Measurements from ENCODE around the gene CCNY. TPM values are rescaled to one million over a fixed set of nuclear protein-coding genes. Genes with fewer than 3 reads are reported as not detected.
"Not testable (repeated sequence)": the region's sequence is repeated elsewhere in the genome, so short reads cannot be mapped to it uniquely, and the experiment has no call there.

The CCNY gene
- total RNA-seq, 1 experiment from 2014 or later, result 59.1 TPM

- Mint-ChIP-seq H3K9me3 (ENCODE audit: low read depth, unreplicated experiment) (peaks cover 5% of the 10 kb centered on the region), H3K4me3 (ENCODE audit: low read depth, unreplicated experiment) (no peak overlapping the region), H3K27me3 (ENCODE audit: unreplicated experiment) (no peaks in the 10 kb centered on the region), H3K4me1 (ENCODE audit: low read depth, unreplicated experiment) (peaks cover 15% of the 10 kb centered on the region), H3K36me3 (ENCODE audit: insufficient read depth, unreplicated experiment) (peaks cover 5% of the 10 kb centered on the region), H3K27ac (ENCODE audit: unreplicated experiment) (no peak overlapping the region)
- no peak for DNase-seq
- intact Hi-C loops (cut with micrococcal nuclease; ENCODE audit: unreplicated experiment), result no loop called here
- CTCF ChIA-PET, result no interaction called here
- BruUV-seq (replicated peaks), result no TSS peak
- no peak for TF ChIP-seq CTCF (IDR thresholded peaks at IDR 0.05; ENCODE audit: unreplicated experiment)
These were observed 200.5 kb downstream of the CCNY start for GRCh38 chr10:35536789-35537188.

DNA sequence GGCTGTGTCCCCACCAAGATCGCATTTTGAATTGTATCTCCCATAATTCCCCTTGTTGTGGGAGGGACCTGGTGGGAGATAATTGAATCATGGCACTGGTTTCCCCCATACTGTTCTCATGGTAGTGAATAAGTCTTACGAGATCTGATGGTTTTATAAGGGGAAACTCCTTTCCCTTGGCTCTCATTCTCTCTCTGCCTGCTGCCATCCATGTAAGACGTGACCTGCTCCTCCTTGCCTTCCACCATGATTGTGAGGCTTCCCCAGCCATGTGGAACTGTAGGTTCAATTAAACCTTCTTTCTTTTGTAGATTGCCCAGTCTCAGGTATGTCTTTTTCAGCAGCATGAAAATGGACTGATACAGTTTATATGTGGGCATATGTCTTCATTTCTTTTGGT, 201.6 kb downstream of the CCNY start:
- H3K27me3 Mint-ChIP-seq (ENCODE audit: unreplicated experiment); BruUV-seq (replicated peaks); H3K4me3 Mint-ChIP-seq (ENCODE audit: low read depth, unreplicated experiment); CTCF ChIA-PET; H3K27ac Mint-ChIP-seq (ENCODE audit: unreplicated experiment); DNase-seq; H3K36me3 Mint-ChIP-seq (ENCODE audit: insufficient read depth, unreplicated experiment); intact Hi-C loops (cut with micrococcal nuclease; ENCODE audit: unreplicated experiment); H3K9me3 Mint-ChIP-seq (ENCODE audit: low read depth, unreplicated experiment): not testable (repeated sequence)
- peaks cover 21% of the 10 kb centered on the region for H3K4me1 Mint-ChIP-seq (ENCODE audit: low read depth, unreplicated experiment)

GRCh38 chr10:35540296-35541164, 204.2 kb downstream of the CCNY start:
- no peaks in the 10 kb centered on the region for H3K27me3 Mint-ChIP-seq (ENCODE audit: unreplicated experiment)
- CTCF ChIA-PET, result no interaction called here
- DNase-seq, result no peak
- no peak overlapping the region for H3K4me3 Mint-ChIP-seq (ENCODE audit: low read depth, unreplicated experiment)
- peaks cover 4% of the 10 kb centered on the region for H3K36me3 Mint-ChIP-seq (ENCODE audit: insufficient read depth, unreplicated experiment)
- no peak for TF ChIP-seq CTCF (IDR thresholded peaks at IDR 0.05; ENCODE audit: unreplicated experiment)
- no TSS peak for BruUV-seq (replicated peaks)
- no peak overlapping the region for H3K27ac Mint-ChIP-seq (ENCODE audit: unreplicated experiment)
- intact Hi-C loops (cut with micrococcal nuclease; ENCODE audit: unreplicated experiment), result no loop called here
- H3K4me1 Mint-ChIP-seq (ENCODE audit: low read depth, unreplicated experiment), result peaks cover 24% of the 10 kb centered on the region
- peaks cover 5% of the 10 kb centered on the region for H3K9me3 Mint-ChIP-seq (ENCODE audit: low read depth, unreplicated experiment)

DNA sequence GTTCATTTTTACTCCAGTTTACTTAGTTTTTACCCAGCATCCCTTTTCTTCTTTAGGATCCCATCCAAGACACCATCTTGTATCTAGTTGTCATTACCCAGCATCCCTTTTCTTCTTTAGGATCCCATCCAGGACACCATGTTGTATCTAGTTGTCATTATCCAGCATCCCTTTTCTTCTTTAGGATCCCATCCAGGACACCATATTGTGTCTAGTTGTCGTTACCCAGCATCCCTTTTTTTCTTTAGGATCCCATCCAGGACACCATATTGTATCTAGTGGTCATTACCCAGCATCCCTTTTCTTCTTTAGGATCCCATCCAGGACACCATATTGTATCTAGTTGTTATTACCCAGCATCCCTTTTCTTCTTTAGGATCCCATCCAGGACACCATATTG, 205.4 kb downstream of the CCNY start:
- DNase-seq, result no peak
- H3K27ac Mint-ChIP-seq (ENCODE audit: unreplicated experiment), result no peak overlapping the region
- no peaks in the 10 kb centered on the region for H3K27me3 Mint-ChIP-seq (ENCODE audit: unreplicated experiment)
- BruUV-seq (replicated peaks), result no TSS peak
- no peaks in the 10 kb centered on the region for H3K9me3 Mint-ChIP-seq (ENCODE audit: low read depth, unreplicated experiment)
- intact Hi-C loops (cut with micrococcal nuclease; ENCODE audit: unreplicated experiment), result no loop called here
- CTCF ChIA-PET, result no interaction called here
- peaks cover 4% of the 10 kb centered on the region for H3K36me3 Mint-ChIP-seq (ENCODE audit: insufficient read depth, unreplicated experiment)
- no peak overlapping the region for H3K4me3 Mint-ChIP-seq (ENCODE audit: low read depth, unreplicated experiment)
- TF ChIP-seq CTCF (IDR thresholded peaks at IDR 0.05; ENCODE audit: unreplicated experiment), result no peak
- peaks cover 36% of the 10 kb centered on the region for H3K4me1 Mint-ChIP-seq (ENCODE audit: low read depth, unreplicated experiment)

GRCh38 chr10:35542303-35542702, 206.0 kb downstream of the CCNY start:
- no peaks in the 10 kb centered on the region for H3K27me3 Mint-ChIP-seq (ENCODE audit: unreplicated experiment)
- no peak for TF ChIP-seq CTCF (IDR thresholded peaks at IDR 0.05; ENCODE audit: unreplicated experiment)
- CTCF ChIA-PET, result no interaction called here

More at GRCh38 chr10:35542303-35542702, 206.0 kb downstream of the CCNY start:
- DNase-seq, result no peak
- no TSS peak for BruUV-seq (replicated peaks)
- Mint-ChIP-seq H3K4me1 (ENCODE audit: low read depth, unreplicated experiment) (peaks cover 42% of the 10 kb centered on the region), H3K36me3 (ENCODE audit: insufficient read depth, unreplicated experiment) (peaks cover 4% of the 10 kb centered on the region), H3K4me3 (ENCODE audit: low read depth, unreplicated experiment) (no peak overlapping the region), H3K27ac (ENCODE audit: unreplicated experiment) (no peak overlapping the region), H3K9me3 (ENCODE audit: low read depth, unreplicated experiment) (no peaks in the 10 kb centered on the region)
- intact Hi-C loops (cut with micrococcal nuclease; ENCODE audit: unreplicated experiment), result no loop called here

Measured in Calu3 (cell line).